AG10803 (cell line): ENCODE data around the gene S100G.
"Not testable (repeated sequence)": the region's sequence is repeated elsewhere in the genome, so short reads cannot be mapped to it uniquely, and the experiment has no call there.

ENCODE experiments used
- DNase-seq: peaks from one replicate; pipeline ENCODE4 v3.0.0; 2010; ENCODE audit warnings: low read depth
- H3K4me3 ChIP-seq: 2 replicates; pipeline ENCODE4 v1.5.1; 2011; ENCODE audit warnings: mild to moderate bottlenecking, low read length, control low read depth
- TF ChIP-seq, protein P1 (sequence below): conservative IDR thresholded peaks from 2 replicates; pipeline ENCODE4 v1.5.1; 2011; ENCODE audit warnings: mild to moderate bottlenecking, low read length, control low read depth, inconsistent platforms

Gene S100G

DNA sequence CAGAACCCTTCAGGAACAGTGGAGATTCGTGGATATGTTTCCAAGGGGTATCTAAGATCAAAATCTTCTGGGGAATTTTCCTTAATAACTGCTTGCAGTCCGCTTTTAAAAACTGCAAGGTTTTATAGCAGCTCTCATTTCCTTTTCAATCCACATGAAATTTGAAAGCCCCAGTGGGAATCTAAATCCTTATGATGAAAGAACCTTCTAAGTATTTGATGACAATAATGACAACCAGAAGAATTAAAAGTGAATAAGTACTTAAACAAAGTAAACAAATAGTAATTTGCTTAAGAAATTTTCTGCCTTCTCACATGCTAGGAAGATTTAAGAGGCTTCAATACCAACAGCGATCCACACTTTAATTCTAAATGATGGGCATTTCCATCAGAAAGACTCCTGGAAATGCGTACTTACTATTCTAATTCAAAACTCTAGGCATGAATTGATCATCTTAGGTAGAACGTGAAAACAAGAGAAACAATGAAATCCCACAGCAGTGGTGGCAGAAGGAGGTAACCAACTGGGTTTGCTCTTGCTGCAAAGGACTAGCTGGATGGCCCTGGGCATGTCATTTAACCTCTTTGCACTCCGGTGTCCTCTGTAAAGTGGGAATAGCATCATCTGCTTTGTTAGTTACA is 37.6 kb upstream of the S100G start:
- TF ChIP-seq, protein P1, sequence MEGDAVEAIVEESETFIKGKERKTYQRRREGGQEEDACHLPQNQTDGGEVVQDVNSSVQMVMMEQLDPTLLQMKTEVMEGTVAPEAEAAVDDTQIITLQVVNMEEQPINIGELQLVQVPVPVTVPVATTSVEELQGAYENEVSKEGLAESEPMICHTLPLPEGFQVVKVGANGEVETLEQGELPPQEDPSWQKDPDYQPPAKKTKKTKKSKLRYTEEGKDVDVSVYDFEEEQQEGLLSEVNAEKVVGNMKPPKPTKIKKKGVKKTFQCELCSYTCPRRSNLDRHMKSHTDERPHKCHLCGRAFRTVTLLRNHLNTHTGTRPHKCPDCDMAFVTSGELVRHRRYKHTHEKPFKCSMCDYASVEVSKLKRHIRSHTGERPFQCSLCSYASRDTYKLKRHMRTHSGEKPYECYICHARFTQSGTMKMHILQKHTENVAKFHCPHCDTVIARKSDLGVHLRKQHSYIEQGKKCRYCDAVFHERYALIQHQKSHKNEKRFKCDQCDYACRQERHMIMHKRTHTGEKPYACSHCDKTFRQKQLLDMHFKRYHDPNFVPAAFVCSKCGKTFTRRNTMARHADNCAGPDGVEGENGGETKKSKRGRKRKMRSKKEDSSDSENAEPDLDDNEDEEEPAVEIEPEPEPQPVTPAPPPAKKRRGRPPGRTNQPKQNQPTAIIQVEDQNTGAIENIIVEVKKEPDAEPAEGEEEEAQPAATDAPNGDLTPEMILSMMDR = no peak
- no peak for DNase-seq
- no peak overlapping the region for H3K4me3 ChIP-seq

DNA sequence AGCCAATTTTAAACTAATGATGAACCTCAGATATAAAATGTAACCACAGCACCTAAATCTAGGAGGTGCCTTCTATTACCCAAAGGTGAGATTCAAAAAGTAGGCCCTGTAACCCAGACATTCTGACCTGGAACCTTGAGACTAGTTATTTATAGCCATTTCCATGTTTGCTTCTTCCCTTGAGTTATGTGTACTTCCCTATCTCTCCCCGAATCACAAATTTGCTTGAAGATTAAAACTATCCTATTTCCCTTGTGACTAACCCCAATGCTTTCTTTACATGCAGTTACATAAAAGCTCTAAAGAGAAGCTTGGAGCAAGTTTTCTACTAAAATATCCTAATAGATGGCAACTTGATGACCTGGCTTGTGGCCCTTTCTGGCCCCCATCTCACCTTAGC is 32.6 kb upstream of the S100G start:
- TF ChIP-seq, protein P1 = no peak
- no peak overlapping the region for H3K4me3 ChIP-seq

DNA sequence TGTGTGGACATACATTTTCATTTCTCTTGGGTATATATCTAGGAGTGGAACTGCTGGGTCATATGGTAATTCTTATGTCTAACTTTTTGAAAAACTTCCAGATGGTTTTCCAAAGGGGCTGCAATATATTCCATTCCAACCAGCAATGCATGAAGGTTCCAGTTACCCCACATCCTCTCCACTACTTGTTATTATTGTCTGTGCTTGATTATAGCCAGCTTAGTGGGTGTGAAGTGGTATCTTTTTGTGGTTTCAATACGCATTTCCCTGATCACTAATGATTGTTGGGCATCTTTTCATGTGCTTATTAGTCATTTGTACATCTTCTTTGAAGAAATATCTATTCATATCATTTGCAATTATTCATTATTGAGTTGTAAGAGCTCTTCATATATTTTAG is 31.5 kb upstream of the S100G start:
- H3K4me3 ChIP-seq = no peak overlapping the region
- TF ChIP-seq, protein P1 = no peak
- no peak for DNase-seq

More for the DNA sequence above, 32.6 kb upstream of the S100G start:
- DNase-seq = no peak

DNA sequence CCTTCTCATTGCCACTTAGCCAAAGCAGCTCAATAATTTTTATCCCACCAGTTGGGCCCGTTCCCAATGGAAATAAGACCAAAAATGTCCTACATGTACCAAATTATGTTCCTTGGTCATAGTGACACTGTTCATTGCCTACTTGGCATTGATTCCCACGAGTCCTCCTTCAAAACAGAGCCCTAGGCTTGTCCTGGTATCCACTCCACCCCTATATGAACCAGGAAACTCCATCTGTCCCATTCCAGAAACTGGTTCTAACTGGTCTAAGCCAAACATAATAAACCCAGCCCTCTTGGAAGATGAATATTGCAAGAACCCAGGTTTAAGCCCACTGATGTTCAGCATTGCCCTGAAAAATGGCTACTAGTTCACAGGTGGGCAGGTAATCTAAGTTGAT is 30.9 kb upstream of the S100G start:
- no peak for DNase-seq
- TF ChIP-seq, protein P1 = no peak

DNA sequence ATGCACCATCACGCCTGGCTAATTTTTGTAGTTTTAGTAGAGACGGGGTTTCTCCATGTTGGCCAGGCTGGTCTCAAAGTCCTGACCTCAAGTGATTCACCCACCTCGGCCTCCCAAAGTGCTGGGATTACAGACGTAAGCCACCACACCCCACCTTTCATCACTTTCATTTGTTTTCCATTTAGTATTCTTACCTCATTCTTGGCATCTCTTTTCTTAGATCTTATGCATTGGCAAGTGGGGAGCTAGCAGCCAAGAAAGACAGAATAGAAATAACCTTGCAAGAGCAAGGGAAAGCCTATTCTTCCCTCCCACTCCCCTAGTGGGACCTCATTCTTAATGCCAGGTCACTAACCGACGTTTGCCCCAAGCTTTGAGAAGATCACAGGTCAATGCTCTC is 21.4 kb upstream of the S100G start:
- H3K4me3 ChIP-seq = not testable (repeated sequence)
- DNase-seq = peak; percentile 37

More for the DNA sequence above, 30.9 kb upstream of the S100G start:
- no peak overlapping the region for H3K4me3 ChIP-seq

DNA sequence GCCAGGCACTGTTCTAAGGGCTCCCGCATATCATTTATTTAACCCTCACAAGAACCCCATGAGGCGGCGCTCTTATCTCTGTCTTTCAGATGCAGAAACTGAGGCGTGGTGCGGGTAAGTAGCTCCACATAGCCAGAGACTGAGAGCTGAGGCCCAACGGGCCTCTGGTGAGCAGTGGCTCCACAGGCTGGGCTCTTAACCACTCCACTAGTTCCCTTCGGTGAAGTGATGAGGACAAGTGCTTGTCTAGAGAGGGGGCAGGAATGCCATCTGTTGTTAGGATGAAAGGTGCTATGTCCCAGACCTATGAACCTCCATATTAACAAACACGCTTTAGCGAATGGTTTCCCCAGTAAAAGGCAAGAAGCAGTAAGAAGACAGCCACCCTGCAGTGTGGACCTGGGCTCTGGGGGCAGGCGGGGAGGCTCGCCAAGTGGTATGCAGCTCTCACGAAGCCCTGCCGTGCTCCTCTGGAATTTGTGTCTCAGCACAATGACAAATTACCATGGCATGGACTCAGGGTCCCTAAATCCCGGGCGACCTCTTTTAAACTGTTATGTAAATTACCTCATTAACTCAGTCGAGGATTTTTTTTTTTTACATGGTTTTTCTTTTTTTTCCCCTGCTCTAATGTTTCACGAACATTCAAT is 20.9 kb upstream of the S100G start:
- TF ChIP-seq, protein P1 = no peak
- no peak overlapping the region for H3K4me3 ChIP-seq
- DNase-seq = no peak

DNA sequence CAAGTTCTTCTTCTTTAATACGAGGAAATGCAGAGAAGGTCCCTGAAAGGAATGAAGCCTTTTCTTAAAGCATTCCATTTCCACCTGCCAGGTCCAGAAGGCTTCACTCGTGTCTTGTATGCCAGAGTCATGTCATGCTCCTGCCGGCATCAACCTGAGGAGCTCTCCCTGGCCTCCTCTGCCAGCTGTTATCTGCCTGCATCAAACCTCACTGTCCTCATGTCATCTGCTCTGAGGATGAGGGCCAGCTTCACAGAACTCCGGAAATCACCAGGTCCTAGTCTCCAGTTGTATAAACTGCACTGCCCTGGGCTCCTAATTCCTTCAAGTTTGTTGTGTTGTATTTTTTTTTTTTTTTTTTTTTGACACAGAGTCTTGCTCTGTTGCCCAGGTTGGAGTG is 20.0 kb upstream of the S100G start:
- no peak for DNase-seq
- TF ChIP-seq, protein P1 = no peak
- H3K4me3 ChIP-seq = no peak overlapping the region
